ENCODE data around the gene FCRL1.

- TF ChIP-seq, protein P1, sequence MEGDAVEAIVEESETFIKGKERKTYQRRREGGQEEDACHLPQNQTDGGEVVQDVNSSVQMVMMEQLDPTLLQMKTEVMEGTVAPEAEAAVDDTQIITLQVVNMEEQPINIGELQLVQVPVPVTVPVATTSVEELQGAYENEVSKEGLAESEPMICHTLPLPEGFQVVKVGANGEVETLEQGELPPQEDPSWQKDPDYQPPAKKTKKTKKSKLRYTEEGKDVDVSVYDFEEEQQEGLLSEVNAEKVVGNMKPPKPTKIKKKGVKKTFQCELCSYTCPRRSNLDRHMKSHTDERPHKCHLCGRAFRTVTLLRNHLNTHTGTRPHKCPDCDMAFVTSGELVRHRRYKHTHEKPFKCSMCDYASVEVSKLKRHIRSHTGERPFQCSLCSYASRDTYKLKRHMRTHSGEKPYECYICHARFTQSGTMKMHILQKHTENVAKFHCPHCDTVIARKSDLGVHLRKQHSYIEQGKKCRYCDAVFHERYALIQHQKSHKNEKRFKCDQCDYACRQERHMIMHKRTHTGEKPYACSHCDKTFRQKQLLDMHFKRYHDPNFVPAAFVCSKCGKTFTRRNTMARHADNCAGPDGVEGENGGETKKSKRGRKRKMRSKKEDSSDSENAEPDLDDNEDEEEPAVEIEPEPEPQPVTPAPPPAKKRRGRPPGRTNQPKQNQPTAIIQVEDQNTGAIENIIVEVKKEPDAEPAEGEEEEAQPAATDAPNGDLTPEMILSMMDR (IDR thresholded peaks at IDR 0.05), result no peak
- TF ChIP-seq POLR2AphosphoS5 (IDR thresholded peaks at IDR 0.05), result no peak
- TF ChIP-seq POLR2A (IDR thresholded peaks at IDR 0.05), result no peak
- no peak for TF ChIP-seq EP300 (IDR thresholded peaks at IDR 0.05; ENCODE audit: low read depth)
These were observed 42.5 kb upstream of the FCRL1 start for GRCh38 chr1:157862114-157863070.
